HepG2 (cell line): ENCODE results near the gene SERTAD1. TPM values are rescaled to one million over a fixed set of nuclear protein-coding genes. Genes with fewer than 3 reads are reported as not detected.

ENCODE experiments used
- ESRRA ChIP-seq: sonication (generic); formaldehyde crosslinking; IDR thresholded peaks from 2 replicates; pipeline ENCODE4 v1.5.1; 2020; ENCODE audit warnings: mild to moderate bottlenecking, low read depth, missing genetic modification reagents
- GTF2F1 ChIP-seq: fragments of 150-350 bp; IDR thresholded peaks from 2 replicates; pipeline ENCODE4 v1.6.1; 2014; ENCODE audit warnings: low read length
- KDM6A ChIP-seq: IDR thresholded peaks from 2 replicates; pipeline ENCODE4 v1.6.1; 2016; ENCODE audit warnings: low read depth
- MIXL1 ChIP-seq: IDR thresholded peaks from 2 replicates; pipeline ENCODE4 v1.6.1; 2016
- RORA ChIP-seq: sonication (generic); formaldehyde crosslinking; IDR thresholded peaks from 2 replicates; pipeline ENCODE4 v1.5.0; 2020; ENCODE audit warnings: mild to moderate bottlenecking, missing genetic modification reagents, moderate library complexity
- TBL1XR1 ChIP-seq: fragments of 150-350 bp; IDR thresholded peaks from 2 replicates; pipeline ENCODE4 v1.6.1; 2014; ENCODE audit warnings: borderline replicate concordance, low read length; ENCODE audit not compliant: partially characterized antibody
- polyA plus RNA-seq, 8 experiments: library from polyadenylated mRNA; depleted of rRNA in 3 of 8; stranded (reverse) in 7 of 8; unstranded in 1 of 8; fragments of >200 nt; fragmentation: Illumina TruSeq in 4 of 8; extraction: Trizol in 4 of 8; gene quantifications; 2 replicates each; pipeline versions ENCODE4 v1.2.1 to v1.2.3, GENCODE V29; 2011 to 2016; ENCODE audit warnings: low read depth in 4 of 8, missing spikeins in 1 of 8, mixed read lengths in 1 of 8; ENCODE audit not compliant: insufficient read depth in 1 of 8
- total RNA-seq, 5 experiments: library from RNA; depleted of rRNA; stranded (reverse); fragments of >200 nt; fragmentation: Illumina TruSeq; extraction: Trizol; gene quantifications; 2 replicates each; pipeline ENCODE4 v1.2.3, GENCODE V29; 2016; ENCODE audit warnings: low read depth in 1 of 5
- TF ChIP-seq, protein P1 (sequence below): sonication (generic); formaldehyde crosslinking; IDR thresholded peaks from 2 replicates; pipeline ENCODE4 v1.5.0; 2020; ENCODE audit warnings: missing genetic modification reagents
- TF ChIP-seq, protein P2 (sequence below): sonication (generic); formaldehyde crosslinking; conservative IDR thresholded peaks from 2 replicates; pipeline ENCODE4 v1.8.0; 2022; ENCODE audit warnings: missing genetic modification reagents
- TF ChIP-seq, protein P3 (sequence below): sonication (generic); formaldehyde crosslinking; IDR thresholded peaks from 2 replicates; pipeline ENCODE4 v1.4.0; 2020; ENCODE audit warnings: missing genetic modification reagents
- TF ChIP-seq, protein P4 (sequence below): IDR thresholded peaks from 2 replicates; pipeline ENCODE4 v1.6.1; 2016; ENCODE audit warnings: low read depth

The SERTAD1 gene
- total and polyA plus RNA-seq, 2 of the 13 experiments (the other 11 are each of a cell fraction or from before 2014, with no cell fraction given): 4.3 to 4.5 TPM

DNA sequence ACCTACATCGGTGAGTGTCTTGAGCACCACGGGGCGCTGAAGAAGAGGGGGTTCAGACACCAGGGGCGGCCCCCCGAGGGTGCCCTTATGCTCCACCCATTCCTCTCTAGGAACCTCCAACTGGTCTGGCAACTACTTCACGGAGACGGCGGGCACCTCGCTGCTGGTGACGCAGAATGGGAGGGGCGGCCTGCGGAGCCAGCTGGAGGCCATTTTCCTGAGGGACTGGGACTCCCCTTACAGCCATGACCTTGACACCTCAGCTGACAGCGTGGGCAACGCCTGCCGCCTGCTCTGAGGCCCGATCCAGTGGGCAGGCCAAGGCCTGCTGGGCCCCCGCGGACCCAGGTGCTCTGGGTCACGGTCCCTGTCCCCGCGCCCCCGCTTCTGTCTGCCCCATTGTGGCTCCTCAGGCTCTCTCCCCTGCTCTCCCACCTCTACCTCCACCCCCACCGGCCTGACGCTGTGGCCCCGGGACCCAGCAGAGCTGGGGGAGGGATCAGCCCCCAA lies 47.9 kb downstream of the SERTAD1 start (continued):
- TF ChIP-seq KDM6A (no peak), RORA (CRISPR knock-in tag) (no peak), GTF2F1 (no peak), TBL1XR1 (no peak), MIXL1 (CRISPR knock-in tag) (no peak), ESRRA (no peak)
- TF ChIP-seq, protein P1, sequence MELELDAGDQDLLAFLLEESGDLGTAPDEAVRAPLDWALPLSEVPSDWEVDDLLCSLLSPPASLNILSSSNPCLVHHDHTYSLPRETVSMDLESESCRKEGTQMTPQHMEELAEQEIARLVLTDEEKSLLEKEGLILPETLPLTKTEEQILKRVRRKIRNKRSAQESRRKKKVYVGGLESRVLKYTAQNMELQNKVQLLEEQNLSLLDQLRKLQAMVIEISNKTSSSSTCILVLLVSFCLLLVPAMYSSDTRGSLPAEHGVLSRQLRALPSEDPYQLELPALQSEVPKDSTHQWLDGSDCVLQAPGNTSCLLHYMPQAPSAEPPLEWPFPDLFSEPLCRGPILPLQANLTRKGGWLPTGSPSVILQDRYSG: no peak
- TF ChIP-seq, protein P2, sequence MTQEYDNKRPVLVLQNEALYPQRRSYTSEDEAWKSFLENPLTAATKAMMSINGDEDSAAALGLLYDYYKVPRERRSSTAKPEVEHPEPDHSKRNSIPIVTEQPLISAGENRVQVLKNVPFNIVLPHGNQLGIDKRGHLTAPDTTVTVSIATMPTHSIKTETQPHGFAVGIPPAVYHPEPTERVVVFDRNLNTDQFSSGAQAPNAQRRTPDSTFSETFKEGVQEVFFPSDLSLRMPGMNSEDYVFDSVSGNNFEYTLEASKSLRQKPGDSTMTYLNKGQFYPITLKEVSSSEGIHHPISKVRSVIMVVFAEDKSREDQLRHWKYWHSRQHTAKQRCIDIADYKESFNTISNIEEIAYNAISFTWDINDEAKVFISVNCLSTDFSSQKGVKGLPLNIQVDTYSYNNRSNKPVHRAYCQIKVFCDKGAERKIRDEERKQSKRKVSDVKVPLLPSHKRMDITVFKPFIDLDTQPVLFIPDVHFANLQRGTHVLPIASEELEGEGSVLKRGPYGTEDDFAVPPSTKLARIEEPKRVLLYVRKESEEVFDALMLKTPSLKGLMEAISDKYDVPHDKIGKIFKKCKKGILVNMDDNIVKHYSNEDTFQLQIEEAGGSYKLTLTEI: no peak
- TF ChIP-seq, protein P3, sequence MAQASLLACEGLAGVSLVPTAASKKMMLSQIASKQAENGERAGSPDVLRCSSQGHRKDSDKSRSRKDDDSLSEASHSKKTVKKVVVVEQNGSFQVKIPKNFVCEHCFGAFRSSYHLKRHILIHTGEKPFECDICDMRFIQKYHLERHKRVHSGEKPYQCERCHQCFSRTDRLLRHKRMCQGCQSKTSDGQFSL: no peak
- TF ChIP-seq, protein P4, sequence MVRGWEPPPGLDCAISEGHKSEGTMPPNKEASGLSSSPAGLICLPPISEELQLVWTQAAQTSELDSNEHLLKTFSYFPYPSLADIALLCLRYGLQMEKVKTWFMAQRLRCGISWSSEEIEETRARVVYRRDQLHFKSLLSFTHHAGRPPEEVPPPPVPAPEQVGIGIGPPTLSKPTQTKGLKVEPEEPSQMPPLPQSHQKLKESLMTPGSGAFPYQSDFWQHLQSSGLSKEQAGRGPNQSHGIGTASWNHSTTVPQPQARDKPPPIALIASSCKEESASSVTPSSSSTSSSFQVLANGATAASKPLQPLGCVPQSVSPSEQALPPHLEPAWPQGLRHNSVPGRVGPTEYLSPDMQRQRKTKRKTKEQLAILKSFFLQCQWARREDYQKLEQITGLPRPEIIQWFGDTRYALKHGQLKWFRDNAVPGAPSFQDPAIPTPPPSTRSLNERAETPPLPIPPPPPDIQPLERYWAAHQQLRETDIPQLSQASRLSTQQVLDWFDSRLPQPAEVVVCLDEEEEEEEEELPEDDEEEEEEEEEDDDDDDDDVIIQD: no peak
